GM23338 (cell line): Measurements from ENCODE around the gene NEURL3. TPM values are rescaled to one million over a fixed set of nuclear protein-coding genes. Genes with fewer than 3 reads are reported as not detected.
A peak's percentile ranks its signal among the peaks of the same experiment; 100 is the strongest.

Experiments used
- ATAC-seq: fragments of 200-7000 bp; cut with Tn5 transposase; 3 replicates; pipeline ENCODE4 v1.9.1; 2020
- DNase-seq: peaks from one replicate; pipeline ENCODE4 v3.0.0-alpha.2; 2015; ENCODE audit warnings: low spot score
- H2AFZ ChIP-seq: fragments of 200-600 bp; sonication (generic); 2 replicates; pipeline ENCODE4 v1.8.0; 2016; ENCODE audit warnings: antibody characterized with exemption, mild to moderate bottlenecking, moderate library complexity
- H3F3A ChIP-seq: fragments of 200-600 bp; sonication (generic); replicated peaks from 2 replicates; pipeline ENCODE4 v1.8.0; 2017; ENCODE audit warnings: antibody characterized with exemption, mixed run types, low read depth
- H3K27ac ChIP-seq: fragments of 200-600 bp; sonication (generic); 2 replicates; pipeline ENCODE4 v1.6.1; 2016; ENCODE audit warnings: low read depth
- H3K27me3 ChIP-seq: fragments of 200-600 bp; sonication (generic); 2 replicates; pipeline ENCODE4 v1.8.0; 2016; ENCODE audit warnings: mild to moderate bottlenecking, mixed run types, moderate library complexity; ENCODE audit not compliant: insufficient read depth
- H3K36me3 ChIP-seq: fragments of 200-600 bp; sonication (generic); 2 replicates; pipeline ENCODE4 v1.8.0; 2016; ENCODE audit warnings: mild to moderate bottlenecking; ENCODE audit not compliant: insufficient read depth
- H3K4me1 ChIP-seq: fragments of 200-600 bp; sonication (generic); 2 replicates; pipeline ENCODE4 v1.8.0; 2016; ENCODE audit warnings: mild to moderate bottlenecking, moderate library complexity; ENCODE audit not compliant: insufficient read depth
- H3K4me2 ChIP-seq: fragments of 200-600 bp; sonication (generic); 2 replicates; pipeline ENCODE4 v1.7.1; 2017; ENCODE audit warnings: mixed run types
- H3K4me3 ChIP-seq: fragments of 200-600 bp; sonication (generic); 2 replicates; pipeline ENCODE4 v1.6.1; 2016; ENCODE audit warnings: mixed run types
- H3K79me2 ChIP-seq: fragments of 200-600 bp; sonication (generic); replicated peaks from 2 replicates; pipeline ENCODE4 v1.8.0; 2017; ENCODE audit warnings: mild to moderate bottlenecking; ENCODE audit not compliant: insufficient read depth
- H3K9me2 ChIP-seq: fragments of 200-600 bp; sonication (generic); 2 replicates; pipeline ENCODE4 v1.8.0; 2017; ENCODE audit not compliant: insufficient read depth
- H4K20me1 ChIP-seq: fragments of 200-600 bp; sonication (generic); replicated peaks from 2 replicates; pipeline ENCODE4 v1.8.0; 2017; ENCODE audit warnings: mild to moderate bottlenecking; ENCODE audit not compliant: insufficient read depth
- H3K27ac Mint-ChIP-seq: 2 replicates; pipeline ENCODE4 v1.8.0; 2020; ENCODE audit warnings: inconsistent platforms, mild to moderate bottlenecking, moderate library complexity, mixed read lengths
- H3K27me3 Mint-ChIP-seq: 3 replicates; pipeline ENCODE4 v1.8.0; 2022; ENCODE audit warnings: low read depth, mild to moderate bottlenecking, moderate library complexity, mixed read lengths, inconsistent platforms; ENCODE audit not compliant: insufficient read depth, poor library complexity
- H3K36me3 Mint-ChIP-seq: 3 replicates; pipeline ENCODE4 v1.8.0; 2021; ENCODE audit warnings: low read depth, mild to moderate bottlenecking, inconsistent platforms, moderate library complexity, mixed read lengths
- H3K4me1 Mint-ChIP-seq: 3 replicates; pipeline ENCODE4 v1.8.0; 2020; ENCODE audit warnings: mild to moderate bottlenecking, inconsistent platforms, mixed read lengths
- H3K4me3 Mint-ChIP-seq: 3 replicates; pipeline ENCODE4 v1.8.0; 2021; ENCODE audit warnings: moderate library complexity, mild to moderate bottlenecking, inconsistent platforms, mixed read lengths
- H3K9me3 Mint-ChIP-seq: 3 replicates; pipeline ENCODE4 v1.8.0; 2020; ENCODE audit warnings: moderate library complexity, mild to moderate bottlenecking, inconsistent platforms, mixed read lengths
- CREB1 ChIP-seq: fragments of 250-450 bp; sonication (Bioruptor Pico); IDR thresholded peaks from 2 replicates; pipeline ENCODE4 v1.5.0; 2020; ENCODE audit warnings: low read depth, mild to moderate bottlenecking, moderate library complexity
- EZH2 ChIP-seq: fragments of 200-600 bp; sonication (generic); IDR thresholded peaks from one replicate; pipeline ENCODE4 v1.8.0; 2017; ENCODE audit warnings: antibody characterized with exemption, mild to moderate bottlenecking, low read depth; ENCODE audit not compliant: unreplicated experiment
- EZH2phosphoT487 ChIP-seq: fragments of 200-600 bp; sonication (generic); IDR thresholded peaks from one replicate; pipeline ENCODE4 v1.8.1; 2018; ENCODE audit warnings: antibody characterized with exemption; ENCODE audit not compliant: unreplicated experiment
- JUNB ChIP-seq: IDR thresholded peaks from one replicate; pipeline ENCODE4 v1.6.1; 2016; ENCODE audit warnings: antibody characterized with exemption; ENCODE audit not compliant: unreplicated experiment
- NANOG ChIP-seq: IDR thresholded peaks from 2 replicates; pipeline ENCODE4 v1.6.1; 2016; ENCODE audit warnings: antibody characterized with exemption, borderline replicate concordance
- POLR2AphosphoS5 ChIP-seq: IDR thresholded peaks from 2 replicates; pipeline ENCODE4 v1.6.1; 2016; ENCODE audit warnings: antibody characterized with exemption, low read depth
- STAT1 ChIP-seq: IDR thresholded peaks from one replicate; pipeline ENCODE4 v1.6.1; 2016; ENCODE audit warnings: antibody characterized with exemption; ENCODE audit not compliant: unreplicated experiment
- ZNF114 ChIP-seq: fragments of 250-450 bp; sonication (Bioruptor Pico); IDR thresholded peaks from 2 replicates; pipeline ENCODE4 v1.5.0; 2020; ENCODE audit warnings: mild to moderate bottlenecking, moderate library complexity
- ZNF331 ChIP-seq: fragments of 250-450 bp; sonication (Bioruptor Pico); IDR thresholded peaks from 2 replicates; pipeline ENCODE4 v1.5.0; 2020; ENCODE audit warnings: low read depth, mild to moderate bottlenecking, moderate library complexity
- polyA plus RNA-seq: library from polyadenylated mRNA; unstranded; fragments of >200 nt; fragmentation: Nextera tagmentation; extraction: Ambion mirVana; gene quantifications from 2 replicates; pipeline ENCODE4 v1.2.1, GENCODE V29; 2016
- total RNA-seq: library from RNA; depleted of rRNA; stranded (reverse); fragments of >200 nt; shearing (Covaris generic); gene quantifications from 2 replicates; pipeline ENCODE4 v1.2.3, GENCODE V29; 2014
- TF ChIP-seq, protein P1 (sequence below): IDR thresholded peaks from one replicate; pipeline ENCODE4 v1.6.1; 2018; ENCODE audit warnings: antibody characterized with exemption; ENCODE audit not compliant: unreplicated experiment
- TF ChIP-seq, protein P2 (sequence below): IDR thresholded peaks from 2 replicates; pipeline ENCODE4 v1.6.1; 2016; ENCODE audit warnings: antibody characterized with exemption

The NEURL3 gene
- total and polyA plus RNA-seq, 2 experiments from 2014 or later: 0.21 TPM; not detected in 1

DNA sequence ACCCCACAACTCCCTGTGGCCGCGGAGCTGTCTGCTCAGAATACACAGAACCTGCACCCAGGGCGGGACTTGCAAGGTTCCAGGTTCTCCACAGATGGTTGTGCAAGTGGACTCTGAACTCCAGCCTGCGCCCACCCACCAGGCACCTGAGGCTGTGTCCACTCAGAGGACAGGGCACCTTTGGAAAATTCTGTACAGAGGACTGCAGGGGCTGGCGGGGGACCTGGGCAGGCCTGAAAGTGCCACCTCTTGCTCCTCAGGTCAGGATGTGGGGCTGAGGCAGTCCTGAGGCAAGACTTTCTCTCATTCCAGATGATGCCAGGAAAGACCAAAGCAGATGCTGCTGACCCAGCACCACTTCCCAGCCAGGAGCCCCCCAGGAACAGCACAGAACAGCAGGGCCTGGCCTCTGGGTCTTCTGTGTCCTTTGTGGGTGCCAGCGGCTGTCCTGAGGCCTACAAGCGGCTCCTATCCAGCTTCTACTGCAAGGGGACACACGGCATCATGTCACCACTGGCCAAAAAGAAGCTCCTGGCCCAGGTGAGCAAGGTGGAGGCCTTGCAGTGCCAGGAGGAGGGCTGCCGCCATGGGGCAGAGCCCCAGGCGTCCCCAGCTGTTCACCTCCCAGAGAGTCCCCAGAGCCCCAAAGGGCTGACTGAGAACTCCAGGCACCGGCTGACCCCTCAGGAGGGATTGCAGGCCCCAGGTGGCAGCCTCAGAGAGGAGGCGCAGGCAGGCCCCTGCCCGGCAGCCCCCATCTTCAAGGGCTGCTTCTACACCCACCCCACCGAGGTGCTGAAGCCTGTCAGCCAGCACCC lies 45.8 kb upstream of the NEURL3 start:
- no peak for ATAC-seq
- no peak overlapping the region for H2AFZ ChIP-seq
- peaks cover 12% of the 10 kb centered on the region for H3K27me3 Mint-ChIP-seq
- TF ChIP-seq EZH2: no peak
- no peak for TF ChIP-seq ZNF331 (CRISPR knock-in tag)
- no peak for TF ChIP-seq ZNF114 (CRISPR knock-in tag)
- TF ChIP-seq EZH2phosphoT487: no peak
- no peak for TF ChIP-seq NANOG
- TF ChIP-seq STAT1: no peak
- TF ChIP-seq CREB1 (CRISPR knock-in tag): no peak
- no peak for TF ChIP-seq POLR2AphosphoS5
- TF ChIP-seq, protein P1, sequence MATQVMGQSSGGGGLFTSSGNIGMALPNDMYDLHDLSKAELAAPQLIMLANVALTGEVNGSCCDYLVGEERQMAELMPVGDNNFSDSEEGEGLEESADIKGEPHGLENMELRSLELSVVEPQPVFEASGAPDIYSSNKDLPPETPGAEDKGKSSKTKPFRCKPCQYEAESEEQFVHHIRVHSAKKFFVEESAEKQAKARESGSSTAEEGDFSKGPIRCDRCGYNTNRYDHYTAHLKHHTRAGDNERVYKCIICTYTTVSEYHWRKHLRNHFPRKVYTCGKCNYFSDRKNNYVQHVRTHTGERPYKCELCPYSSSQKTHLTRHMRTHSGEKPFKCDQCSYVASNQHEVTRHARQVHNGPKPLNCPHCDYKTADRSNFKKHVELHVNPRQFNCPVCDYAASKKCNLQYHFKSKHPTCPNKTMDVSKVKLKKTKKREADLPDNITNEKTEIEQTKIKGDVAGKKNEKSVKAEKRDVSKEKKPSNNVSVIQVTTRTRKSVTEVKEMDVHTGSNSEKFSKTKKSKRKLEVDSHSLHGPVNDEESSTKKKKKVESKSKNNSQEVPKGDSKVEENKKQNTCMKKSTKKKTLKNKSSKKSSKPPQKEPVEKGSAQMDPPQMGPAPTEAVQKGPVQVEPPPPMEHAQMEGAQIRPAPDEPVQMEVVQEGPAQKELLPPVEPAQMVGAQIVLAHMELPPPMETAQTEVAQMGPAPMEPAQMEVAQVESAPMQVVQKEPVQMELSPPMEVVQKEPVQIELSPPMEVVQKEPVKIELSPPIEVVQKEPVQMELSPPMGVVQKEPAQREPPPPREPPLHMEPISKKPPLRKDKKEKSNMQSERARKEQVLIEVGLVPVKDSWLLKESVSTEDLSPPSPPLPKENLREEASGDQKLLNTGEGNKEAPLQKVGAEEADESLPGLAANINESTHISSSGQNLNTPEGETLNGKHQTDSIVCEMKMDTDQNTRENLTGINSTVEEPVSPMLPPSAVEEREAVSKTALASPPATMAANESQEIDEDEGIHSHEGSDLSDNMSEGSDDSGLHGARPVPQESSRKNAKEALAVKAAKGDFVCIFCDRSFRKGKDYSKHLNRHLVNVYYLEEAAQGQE: no peak
- TF ChIP-seq, protein P2, sequence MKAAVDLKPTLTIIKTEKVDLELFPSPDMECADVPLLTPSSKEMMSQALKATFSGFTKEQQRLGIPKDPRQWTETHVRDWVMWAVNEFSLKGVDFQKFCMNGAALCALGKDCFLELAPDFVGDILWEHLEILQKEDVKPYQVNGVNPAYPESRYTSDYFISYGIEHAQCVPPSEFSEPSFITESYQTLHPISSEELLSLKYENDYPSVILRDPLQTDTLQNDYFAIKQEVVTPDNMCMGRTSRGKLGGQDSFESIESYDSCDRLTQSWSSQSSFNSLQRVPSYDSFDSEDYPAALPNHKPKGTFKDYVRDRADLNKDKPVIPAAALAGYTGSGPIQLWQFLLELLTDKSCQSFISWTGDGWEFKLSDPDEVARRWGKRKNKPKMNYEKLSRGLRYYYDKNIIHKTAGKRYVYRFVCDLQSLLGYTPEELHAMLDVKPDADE: no peak
- no peak for TF ChIP-seq JUNB
- no peak for DNase-seq
- H3K27ac Mint-ChIP-seq: no peak overlapping the region
- H3K36me3 Mint-ChIP-seq: peaks cover 5% of the 10 kb centered on the region
- peaks cover 8% of the 10 kb centered on the region; the same call in 1 of the 2 replicates for H3F3A ChIP-seq
- H3K36me3 ChIP-seq: no peaks in the 10 kb centered on the region
- no peak overlapping the region for H3K4me3 ChIP-seq
- no peak overlapping the region for H3K4me3 Mint-ChIP-seq
- no peaks in the 10 kb centered on the region for H3K79me2 ChIP-seq
- H3K27me3 ChIP-seq: no peaks in the 10 kb centered on the region
- peaks cover 2% of the 10 kb centered on the region; the same call in 2 of the 3 replicates for H3K9me3 Mint-ChIP-seq
- no peaks in the 10 kb centered on the region for H4K20me1 ChIP-seq
- peaks cover 6% of the 10 kb centered on the region; the same call in 1 of the 2 replicates for H3K9me2 ChIP-seq
- no peak overlapping the region for H3K27ac ChIP-seq
- peaks cover 11% of the 10 kb centered on the region for H3K4me1 ChIP-seq
- peaks cover 31% of the 10 kb centered on the region for H3K4me1 Mint-ChIP-seq
- H3K4me2 ChIP-seq: 0 out of 2 replicates have a peak overlapping the region, but pooled peaks have one; percentile 57
